ENCODE data around the gene RNF26.

Gene RNF26

GRCh38 chr11:119334174-119334930 lies at the start of gene RNF26:
Gene RNF26, plus strand, starts transcription at chr11:119334527. Its CDS starts 596 bp downstream, at chr11:119335123.
- peak; percentile 99 for FAIRE-seq

GRCh38 chr11:119285431-119285830 lies 48.9 kb upstream of the RNF26 start:
- no peak for FAIRE-seq

DNA sequence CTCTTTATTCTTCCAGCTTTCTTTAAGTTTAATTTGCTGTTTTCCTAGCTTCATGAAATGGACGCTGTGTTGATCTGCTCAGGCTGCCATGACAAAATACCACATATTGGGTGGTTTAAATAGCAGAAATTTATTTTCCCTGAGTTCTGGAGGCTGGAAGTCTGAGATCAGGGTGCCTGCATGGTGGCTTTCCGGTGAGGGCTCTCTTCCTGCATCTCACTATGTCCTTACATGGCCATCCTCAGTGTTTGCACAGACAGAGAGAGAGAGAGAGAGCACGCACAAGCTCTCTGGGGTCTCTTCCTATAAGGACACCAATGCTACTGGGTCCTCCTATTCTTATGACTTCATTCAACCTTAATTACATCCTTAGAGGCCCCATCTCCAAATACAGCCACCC lies 46.1 kb upstream of the RNF26 start:
- no peak for FAIRE-seq

DNA sequence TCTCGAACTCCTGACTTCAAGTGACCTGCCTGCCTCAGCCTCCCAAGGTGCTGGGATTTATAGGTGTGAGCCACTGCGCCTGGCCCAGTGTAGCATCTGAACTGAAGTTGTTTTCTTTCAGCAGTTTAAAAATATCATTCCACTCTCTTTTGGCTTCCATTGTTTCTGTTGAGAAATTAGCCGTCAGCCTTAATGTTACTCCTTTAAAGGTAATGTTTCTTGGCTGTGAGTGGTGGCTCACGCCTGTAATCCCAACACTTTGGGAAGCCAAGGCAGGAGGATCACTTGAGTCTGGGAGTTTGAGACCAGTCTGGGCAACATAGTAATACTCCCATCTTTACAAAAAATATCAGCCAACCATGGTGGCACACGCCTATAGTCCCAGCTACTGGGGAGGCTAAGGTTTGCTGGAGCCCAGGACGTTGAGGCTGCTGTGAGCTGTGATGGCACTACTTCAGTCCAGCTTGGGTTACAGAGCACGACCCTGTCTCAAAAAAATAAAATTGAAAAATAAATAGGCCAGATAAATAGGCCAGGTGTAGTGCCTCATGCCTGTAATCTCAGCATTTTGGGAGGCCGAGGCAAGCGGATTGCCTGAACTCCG lies 43.3 kb upstream of the RNF26 start:
- FAIRE-seq = no peak

DNA sequence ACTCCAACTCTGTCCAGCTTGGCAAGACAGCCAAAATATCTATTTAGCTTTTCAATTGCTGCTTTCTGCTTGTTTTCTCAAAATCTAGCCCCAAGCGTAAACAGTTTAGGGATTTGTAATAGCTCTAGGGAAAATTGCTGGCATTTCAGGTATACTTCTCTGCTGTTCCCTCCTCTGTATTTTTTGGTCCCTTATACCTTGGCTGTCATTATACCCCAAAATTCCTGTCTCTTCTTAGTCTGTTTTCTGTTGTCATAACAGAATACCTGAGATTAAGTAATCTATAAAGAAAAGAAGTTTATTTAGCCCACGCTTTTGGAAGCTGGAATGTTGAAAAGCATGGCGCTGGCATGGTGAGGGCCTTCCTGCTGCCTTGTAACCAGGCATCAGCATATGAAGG lies 40.9 kb upstream of the RNF26 start:
- no peak for FAIRE-seq

DNA sequence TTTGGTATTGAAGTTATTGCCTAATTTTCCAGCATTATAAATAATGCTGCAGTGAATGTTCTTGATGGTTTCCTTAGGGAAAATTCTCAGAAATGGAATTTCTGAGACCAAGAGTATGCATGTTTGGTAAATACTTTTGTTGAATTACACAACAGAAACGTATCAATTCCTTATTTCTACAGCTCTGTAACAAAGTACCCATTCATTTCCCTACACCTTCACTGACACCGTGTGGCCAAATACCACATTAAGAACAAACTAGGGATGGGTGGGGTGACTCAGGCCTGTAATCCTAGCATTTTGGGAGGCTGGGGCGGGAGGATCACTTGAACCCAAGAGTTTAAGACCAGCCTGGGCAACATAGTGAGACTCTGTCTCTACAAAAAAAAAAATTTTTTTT lies 39.1 kb upstream of the RNF26 start:
- no peak for FAIRE-seq

GRCh38 chr11:119297938-119298337 lies 36.4 kb upstream of the RNF26 start:
- FAIRE-seq = no peak

DNA sequence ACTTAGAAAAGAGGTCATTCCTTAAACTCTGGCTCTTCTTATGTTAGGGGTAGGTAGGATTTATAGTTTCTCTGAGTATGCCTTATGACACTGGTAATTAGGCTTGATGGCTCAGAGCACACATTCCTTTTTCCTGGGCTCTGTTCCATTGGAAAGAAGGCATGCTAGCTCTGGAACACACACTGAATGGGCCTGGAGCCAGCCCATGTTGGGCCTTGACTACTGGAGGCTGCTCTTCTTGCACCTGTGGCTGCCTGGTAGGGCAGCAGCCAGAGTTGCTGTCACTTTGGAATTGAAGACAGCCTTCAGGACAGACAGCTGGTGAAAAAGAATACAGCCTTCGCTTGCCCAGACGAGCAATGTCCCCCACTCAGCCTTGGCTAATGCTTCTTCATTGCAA lies 35.6 kb upstream of the RNF26 start:
- FAIRE-seq = no peak

- FAIRE-seq = no peak
Observed at GRCh38 chr11:119299416-119299815, 34.9 kb upstream of the RNF26 start.

GRCh38 chr11:119300198-119300964 lies 33.9 kb upstream of the RNF26 start:
- no peak for FAIRE-seq

DNA sequence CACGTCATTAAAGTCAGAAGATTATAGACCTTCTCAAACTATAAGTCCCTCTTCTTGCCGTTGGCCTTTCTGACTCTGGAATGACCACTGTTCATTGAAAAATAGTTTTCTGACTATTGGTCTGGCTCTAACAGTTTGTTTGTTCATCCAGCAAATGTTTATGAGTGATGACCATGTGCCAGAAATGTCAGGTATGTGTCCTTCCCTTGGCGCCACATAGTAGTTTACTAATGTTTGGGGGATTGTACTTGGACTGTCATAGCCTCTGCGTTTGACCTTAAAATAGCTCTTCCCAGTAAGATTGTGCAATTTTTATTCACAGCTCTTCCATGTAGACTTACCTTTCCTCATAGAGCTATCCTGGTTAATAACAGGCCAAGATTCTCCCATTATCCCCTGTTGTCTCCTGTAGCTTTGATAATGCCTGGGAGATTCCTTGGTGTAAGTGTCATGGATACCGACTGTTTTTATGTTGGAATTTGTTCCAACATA lies 31.1 kb upstream of the RNF26 start:
- no peak for FAIRE-seq

- FAIRE-seq = no peak
Observed at GRCh38 chr11:119305556-119306372, 28.6 kb upstream of the RNF26 start.

- FAIRE-seq = no peak
Observed at GRCh38 chr11:119306373-119306890, 27.9 kb upstream of the RNF26 start.

DNA sequence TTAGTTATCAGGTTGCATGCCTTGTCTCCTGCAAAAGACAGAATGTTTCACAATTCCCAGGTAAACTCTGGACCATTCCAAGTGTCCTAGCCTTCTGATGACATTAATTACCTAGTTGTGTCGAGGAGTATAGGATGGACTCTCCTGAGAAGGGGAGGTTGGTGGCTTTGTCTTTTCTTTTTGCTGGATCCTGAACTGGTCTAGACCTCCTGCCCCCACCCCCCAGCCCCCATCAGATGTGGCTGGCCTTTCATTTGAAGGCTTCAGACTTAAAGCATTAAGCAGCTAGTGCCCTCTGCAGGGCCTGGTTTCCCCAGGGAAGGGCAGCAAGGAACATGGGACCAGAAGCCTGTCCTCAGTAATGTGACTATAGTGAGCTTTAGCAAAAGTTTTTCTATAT lies 27.1 kb upstream of the RNF26 start:
- no peak for FAIRE-seq

- no peak for FAIRE-seq
Observed at GRCh38 chr11:119307974-119308373, 26.4 kb upstream of the RNF26 start.

DNA sequence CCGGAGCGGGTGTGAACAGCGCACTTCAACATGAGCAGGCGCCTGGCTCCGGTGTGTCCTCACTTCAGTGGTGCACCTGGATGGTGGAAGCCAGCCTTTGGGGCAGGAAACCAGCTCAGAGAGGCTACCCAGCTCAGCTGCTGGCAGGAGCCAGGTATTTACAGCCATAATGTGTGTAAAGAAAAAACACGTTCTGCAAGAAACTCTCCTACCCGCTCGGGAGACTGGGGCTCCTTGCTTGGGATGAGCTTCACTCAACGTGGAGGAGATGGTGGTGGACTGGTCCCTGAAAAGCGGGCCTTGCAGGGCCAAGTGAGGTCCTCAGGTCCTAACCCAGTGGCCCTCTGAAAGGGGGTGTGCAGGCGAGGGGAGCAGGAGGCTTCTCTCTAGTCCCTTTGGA lies 24.9 kb upstream of the RNF26 start:
- FAIRE-seq = no peak

DNA sequence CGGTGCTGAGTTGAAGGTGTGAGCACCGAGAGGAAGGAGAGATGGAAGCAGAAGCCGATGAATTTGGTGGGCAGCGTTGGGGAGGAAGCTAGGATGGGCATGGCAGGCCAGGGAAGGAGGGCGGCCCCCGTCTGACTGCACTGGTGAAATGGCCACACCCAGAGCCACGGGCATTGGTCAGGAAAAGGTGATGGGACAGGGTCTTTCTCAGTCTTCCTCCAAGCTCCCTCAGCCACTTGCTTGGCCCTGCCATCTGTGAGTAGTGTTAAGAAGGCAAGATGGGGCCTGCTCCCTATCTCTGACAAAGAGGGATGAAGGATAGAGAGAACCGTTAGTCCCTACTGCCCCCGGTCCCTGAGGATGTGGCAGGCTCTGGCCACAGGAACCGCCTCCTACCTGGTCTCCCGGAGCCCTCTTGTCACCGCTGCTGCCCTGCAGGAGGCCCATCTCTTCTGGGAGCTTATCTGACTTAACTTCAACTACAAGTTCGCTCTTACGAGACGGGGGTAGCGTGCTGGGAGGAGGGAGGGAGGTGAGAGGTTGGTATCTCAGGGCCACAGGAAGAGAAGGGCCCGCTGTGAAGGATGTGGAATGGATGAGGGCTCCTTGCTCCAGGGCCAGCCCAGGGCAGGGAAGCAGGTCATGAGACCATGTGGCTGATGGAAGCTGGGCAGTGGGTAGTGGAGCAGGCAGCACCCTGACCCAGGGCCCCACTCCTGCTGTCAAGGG lies 24.2 kb upstream of the RNF26 start:
- no peak for FAIRE-seq

DNA sequence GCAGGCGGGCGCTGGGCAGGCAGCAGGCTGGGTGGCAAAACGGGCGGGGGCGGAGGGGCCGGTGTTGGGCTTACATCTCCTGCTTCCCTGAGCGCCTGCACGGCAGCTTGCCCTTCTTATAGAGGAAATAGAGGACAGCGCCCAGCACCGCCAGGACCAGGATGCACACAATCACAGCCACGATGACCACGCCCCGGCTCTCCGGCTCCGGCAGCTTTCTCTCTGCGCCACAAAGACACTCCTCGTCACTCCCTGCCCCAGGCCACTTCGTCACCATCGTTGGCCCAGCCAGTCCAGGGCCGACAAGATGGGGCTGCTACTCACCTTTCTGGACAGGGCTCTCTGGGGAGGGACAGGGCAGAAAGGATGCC lies 23.7 kb upstream of the RNF26 start:
- no peak for FAIRE-seq

DNA sequence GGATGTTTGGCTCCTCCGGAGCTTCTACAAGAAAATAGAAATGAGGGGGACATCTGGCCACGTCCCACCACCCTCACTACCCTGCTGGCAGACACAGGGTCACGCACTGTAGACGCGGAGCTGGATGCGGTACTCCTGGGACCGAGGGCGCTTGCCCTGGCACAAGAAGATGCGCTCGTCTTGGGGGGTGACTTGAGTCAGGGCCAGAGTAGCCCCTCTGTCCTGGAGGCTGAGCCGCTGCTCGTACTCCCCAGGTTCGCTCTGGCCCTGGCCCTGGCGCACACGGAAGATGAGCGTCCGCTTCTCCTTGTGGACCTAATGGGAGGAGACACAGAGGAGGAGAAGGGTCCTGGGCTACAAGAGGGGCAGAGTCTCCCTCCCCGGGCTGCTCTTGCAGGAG lies 19.6 kb upstream of the RNF26 start:
- FAIRE-seq = no peak

- no peak for FAIRE-seq
Observed at GRCh38 chr11:119315131-119316015, 19.0 kb upstream of the RNF26 start.
